Endothelial cell of umbilical vein (primary cell): ENCODE data around the gene SKAP1. TPM values are rescaled to one million over a fixed set of nuclear protein-coding genes. Genes with fewer than 3 reads are reported as not detected.

Source experiments
- BruUV-seq: library from RNA; stranded (reverse); fragments of 400-500 nt; replicated peaks from 2 replicates; lab custom pipeline; 2021; lab: Mats Ljungman, UMichigan
- CTCF ChIA-PET: fragments of 300-600, 350-600 bp; sonication (Branson Sonifier 250); formaldehyde crosslinking; loops from one replicate; lab custom pipeline; 2021; ENCODE audit warnings: antibody characterized with exemption, inconsistent platforms; lab: Charles Lee
- POLR2A ChIA-PET: fragments of 300-600, 350-600 bp; sonication (Branson Sonifier 250); formaldehyde crosslinking; loops from one replicate; lab custom pipeline; 2021; ENCODE audit warnings: antibody characterized with exemption, inconsistent platforms; lab: Charles Lee
- DNase-seq: peaks from one replicate; pipeline ENCODE4 v3.0.0-alpha.2; 2011; ENCODE audit warnings: low read depth, low spot score
- FAIRE-seq: peaks from 2 replicates; lab custom pipeline; 2011; peaks lifted over from hg19 to GRCh38; lab: Jason Lieb, UNC
- H2AFZ ChIP-seq: 2 replicates; pipeline ENCODE4 v1.6.0; 2012; ENCODE audit warnings: low read depth, low read length, control low read depth, inconsistent platforms
- H3K27ac ChIP-seq: 2 replicates; pipeline ENCODE4 v1.5.1; 2011; ENCODE audit warnings: low read depth, mild to moderate bottlenecking, control low read depth, low read length, moderate library complexity; ENCODE audit not compliant: insufficient read depth
- H3K27me3 ChIP-seq, 2 experiments: 2 replicates each; pipeline versions ENCODE4 v1.6.0 to v1.6.1; 2011; ENCODE audit warnings: low read length in 2 of 2, mixed read lengths in 1 of 2; ENCODE audit not compliant: control insufficient read depth in 2 of 2, insufficient read depth in 2 of 2
- H3K36me3 ChIP-seq, 2 experiments: 2 replicates in 1 of 2; 3 replicates in 1 of 2; pipeline ENCODE4 v1.5.1; 2011; ENCODE audit warnings: low read length in 2 of 2, mild to moderate bottlenecking in 1 of 2, moderate library complexity in 1 of 2; ENCODE audit not compliant: control insufficient read depth in 2 of 2, insufficient read depth in 2 of 2; ENCODE audit errors: extremely low read depth in 1 of 2
- H3K4me1 ChIP-seq: 3 replicates; pipeline ENCODE4 v1.5.1; 2011; ENCODE audit warnings: mild to moderate bottlenecking, low read length; ENCODE audit not compliant: control insufficient read depth, insufficient read depth; ENCODE audit errors: extremely low read depth
- H3K4me2 ChIP-seq: 2 replicates; pipeline ENCODE4 v1.6.1; 2011; ENCODE audit warnings: low read length, control low read depth, mixed read lengths; ENCODE audit not compliant: insufficient read depth
- H3K4me3 ChIP-seq, 3 experiments: fragments of 200-600 bp in 1 of 3; sonication (generic), shearing (Covaris generic) in 1 of 3; replicated peaks in 1 of 3; 2 replicates each; pipeline ENCODE4 v1.5.1; 2011 to 2016; ENCODE audit warnings: control low read depth in 3 of 3, low read length in 3 of 3, mild to moderate bottlenecking in 2 of 3, inconsistent platforms in 1 of 3, low read depth in 1 of 3, moderate library complexity in 1 of 3; ENCODE audit not compliant: insufficient read depth in 1 of 3
- H3K79me2 ChIP-seq: 2 replicates; pipeline ENCODE4 v1.6.0; 2012; ENCODE audit warnings: low read length, inconsistent platforms; ENCODE audit not compliant: control insufficient read depth, insufficient read depth
- H3K9ac ChIP-seq: replicated peaks from 2 replicates; pipeline ENCODE3; 2011; ENCODE audit warnings: low read length, control low read depth; ENCODE audit not compliant: insufficient read depth; ENCODE audit errors: extremely low read depth
- H3K9me1 ChIP-seq: replicated peaks from 3 replicates; pipeline ENCODE4 v1.6.0; 2011; ENCODE audit warnings: mild to moderate bottlenecking, low read length; ENCODE audit not compliant: control insufficient read depth, insufficient read depth; ENCODE audit errors: extremely low read depth
- H3K9me3 ChIP-seq: replicated peaks from 2 replicates; pipeline ENCODE4 v1.5.1; 2012; ENCODE audit warnings: low read length, inconsistent platforms; ENCODE audit not compliant: control insufficient read depth, insufficient read depth
- H4K20me1 ChIP-seq: replicated peaks from 2 replicates; pipeline ENCODE3; 2011; ENCODE audit warnings: mild to moderate bottlenecking, low read length; ENCODE audit not compliant: control insufficient read depth, insufficient read depth; ENCODE audit errors: extremely low read depth
- EZH2 ChIP-seq: IDR thresholded peaks from 2 replicates; pipeline ENCODE4 v1.6.1; 2012; ENCODE audit warnings: borderline replicate concordance, low read depth, mild to moderate bottlenecking, moderate library complexity, low read length, inconsistent platforms; ENCODE audit not compliant: severe bottlenecking
- FOS ChIP-seq: IDR thresholded peaks from 2 replicates; pipeline ENCODE4 v1.6.1; 2011; ENCODE audit warnings: mild to moderate bottlenecking, low read length, moderate library complexity, borderline replicate concordance; ENCODE audit not compliant: insufficient read depth
- GATA2 ChIP-seq: IDR thresholded peaks from 2 replicates; pipeline ENCODE4 v1.7.0; 2011; ENCODE audit warnings: low read depth, mild to moderate bottlenecking, moderate library complexity, mixed read lengths, low read length; ENCODE audit not compliant: insufficient read length, insufficient read depth
- JUN ChIP-seq: IDR thresholded peaks from 2 replicates; pipeline ENCODE4 v1.6.1; 2011; ENCODE audit warnings: borderline replicate concordance, low read depth; ENCODE audit not compliant: insufficient read length, insufficient read depth
- MYC ChIP-seq: IDR thresholded peaks from one replicate; pipeline ENCODE4 v1.6.1; 2011; ENCODE audit warnings: mild to moderate bottlenecking, low read depth, low read length
- POLR2A ChIP-seq: IDR thresholded peaks from 2 replicates; pipeline ENCODE4 v1.6.1; 2012; ENCODE audit warnings: low read depth, mild to moderate bottlenecking, control low read depth, low read length
- POLR2AphosphoS5 ChIP-seq: IDR thresholded peaks from 2 replicates; pipeline ENCODE4 v1.6.1; 2012; ENCODE audit warnings: low read depth, mild to moderate bottlenecking, control low read depth, low read length, moderate library complexity; ENCODE audit not compliant: insufficient read depth
- dilution Hi-C: fragments of 300-500 bp; cut with MboI; formaldehyde crosslinking; loops from one replicate; pipeline ENCODE4 v1.15.0; 2019; ENCODE audit warnings: low sequenced_read_pairs; ENCODE audit not compliant: extremely low pct_ligation_motif_present
- intact Hi-C: fragments of 100-400 bp; cut with micrococcal nuclease; formaldehyde crosslinking; loops from one replicate; pipeline ENCODE4 v1.10.0; 2022
- polyA plus RNA-seq, 4 experiments: library from polyadenylated mRNA; depleted of rRNA in 3 of 4; stranded (reverse) in 3 of 4; unstranded in 1 of 4; fragments of >200 nt; gene quantifications; 2 replicates each; pipeline versions ENCODE4 v1.2.1 to v1.2.3, GENCODE V29; 2011 to 2012; ENCODE audit warnings: missing spikeins in 1 of 4
- total RNA-seq: library from RNA; stranded (reverse); gene quantifications from 2 replicates; pipeline ENCODE4 v1.2.3, GENCODE V29; 2021
- TF ChIP-seq, protein P1 (sequence below): IDR thresholded peaks from 2 replicates; pipeline ENCODE4 v1.6.1; 2011; ENCODE audit not compliant: insufficient read depth, insufficient read length
- TF ChIP-seq, protein P2 (sequence below), 2 donors: IDR thresholded peaks; 1 replicate in 1 of 2; 2 replicates in 1 of 2; pipeline ENCODE4 v1.5.1; 2011; ENCODE audit warnings: low read length in 2 of 2, mild to moderate bottlenecking in 2 of 2, moderate library complexity in 2 of 2, control low read depth in 1 of 2, inconsistent platforms in 1 of 2, low read depth in 1 of 2; ENCODE audit not compliant: insufficient read depth in 1 of 2; ENCODE audit errors: extremely low read depth in 1 of 2

SKAP1 gene
- total and polyA plus RNA-seq, 2 donors (not counting 3 experiments of a cell fraction or from before 2014, with no cell fraction given) = 0.75 TPM; not detected in 1

DNA sequence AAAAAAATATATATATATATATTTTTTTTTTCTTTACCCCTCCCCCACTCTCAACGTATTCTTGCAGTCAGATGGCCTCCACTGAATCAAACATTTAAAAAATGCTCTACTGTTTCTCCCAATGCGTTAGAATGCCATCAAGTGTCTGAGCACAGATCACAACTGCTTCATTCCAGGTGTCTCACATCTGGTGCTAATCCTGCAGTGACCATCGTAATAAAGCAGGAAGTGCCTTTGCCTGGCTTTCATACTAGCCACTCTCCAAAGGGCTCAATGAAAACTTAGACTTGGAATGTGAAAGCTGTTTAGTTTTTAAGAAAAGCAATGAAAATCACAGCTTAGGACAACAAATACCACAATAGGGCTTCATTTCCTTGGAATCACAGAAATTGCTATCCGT lies 37.2 kb downstream of the SKAP1 start:
- FAIRE-seq = no peak
- POLR2A ChIA-PET = no interaction called here
- dilution Hi-C loops = no loop called here
- Histone ChIP-seq H3K4me3 (no peak overlapping the region), H3K27me3 (peaks cover 41 to 57% of the 10 kb centered on the region in 2 experiments), H3K9ac (no peak overlapping the region), H2AFZ (no peak overlapping the region), H3K9me1 (no peaks in the 10 kb centered on the region), H3K36me3 (no peaks in the 10 kb centered on the region), H3K9me3 (no peaks in the 10 kb centered on the region), H3K27ac (no peak overlapping the region), H3K79me2 (no peaks in the 10 kb centered on the region), H3K4me2 (no peak overlapping the region), H3K4me1 (no peaks in the 10 kb centered on the region), H4K20me1 (no peaks in the 10 kb centered on the region)
- CTCF ChIA-PET = interaction anchor here (1.0 to 2.3 kb wide), 4 partner anchors 17 to 368 kb away, joined by 3 to 8 read pairs (median 4); no protein-coding TSS in a partner anchor
- intact Hi-C loops = no loop called here
- BruUV-seq = no TSS peak
- DNase-seq = no peak
- TF ChIP-seq FOS (no peak), GATA2 (no peak), POLR2A (no peak), EZH2 (no peak), POLR2AphosphoS5 (no peak), MYC (no peak), JUN (no peak)
- TF ChIP-seq, protein P1, sequence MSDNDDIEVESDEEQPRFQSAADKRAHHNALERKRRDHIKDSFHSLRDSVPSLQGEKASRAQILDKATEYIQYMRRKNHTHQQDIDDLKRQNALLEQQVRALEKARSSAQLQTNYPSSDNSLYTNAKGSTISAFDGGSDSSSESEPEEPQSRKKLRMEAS = no peak
- TF ChIP-seq, protein P2, sequence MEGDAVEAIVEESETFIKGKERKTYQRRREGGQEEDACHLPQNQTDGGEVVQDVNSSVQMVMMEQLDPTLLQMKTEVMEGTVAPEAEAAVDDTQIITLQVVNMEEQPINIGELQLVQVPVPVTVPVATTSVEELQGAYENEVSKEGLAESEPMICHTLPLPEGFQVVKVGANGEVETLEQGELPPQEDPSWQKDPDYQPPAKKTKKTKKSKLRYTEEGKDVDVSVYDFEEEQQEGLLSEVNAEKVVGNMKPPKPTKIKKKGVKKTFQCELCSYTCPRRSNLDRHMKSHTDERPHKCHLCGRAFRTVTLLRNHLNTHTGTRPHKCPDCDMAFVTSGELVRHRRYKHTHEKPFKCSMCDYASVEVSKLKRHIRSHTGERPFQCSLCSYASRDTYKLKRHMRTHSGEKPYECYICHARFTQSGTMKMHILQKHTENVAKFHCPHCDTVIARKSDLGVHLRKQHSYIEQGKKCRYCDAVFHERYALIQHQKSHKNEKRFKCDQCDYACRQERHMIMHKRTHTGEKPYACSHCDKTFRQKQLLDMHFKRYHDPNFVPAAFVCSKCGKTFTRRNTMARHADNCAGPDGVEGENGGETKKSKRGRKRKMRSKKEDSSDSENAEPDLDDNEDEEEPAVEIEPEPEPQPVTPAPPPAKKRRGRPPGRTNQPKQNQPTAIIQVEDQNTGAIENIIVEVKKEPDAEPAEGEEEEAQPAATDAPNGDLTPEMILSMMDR (IDR thresholded peaks at IDR 0.05; ENCODE audit: extremely low read depth in 1 of 2, insufficient read depth in 1 of 2, low read depth in 1 of 2, low read length in 2 of 2) = no peak
